Measurements from ENCODE around the gene KY.

GRCh38 chr3:134650431-134651346 lies at the start of gene KY:
- no peak for TF ChIP-seq POLR2AphosphoS5 (IDR thresholded peaks at IDR 0.05)
- no peak for TF ChIP-seq CTCF (IDR thresholded peaks at IDR 0.05)
- TF ChIP-seq POLR2A (IDR thresholded peaks at IDR 0.05) = no peak
- no peak for TF ChIP-seq EP300 (IDR thresholded peaks at IDR 0.05)
